Measurements from ENCODE around the gene TTC33.
"Not testable (repeated sequence)": the region's sequence is repeated elsewhere in the genome, so short reads cannot be mapped to it uniquely, and the experiment has no call there.

The TTC33 gene

GRCh38 chr5:40651201-40651600 lies 104.6 kb downstream of the TTC33 start:
- no peak for DNase-seq

- DNase-seq = no peak
Measured at GRCh38 chr5:40649463-40650030, 106.2 kb downstream of the TTC33 start.

- DNase-seq = no peak
Measured at GRCh38 chr5:40648150-40648549, 107.6 kb downstream of the TTC33 start.

- DNase-seq = no peak
Measured at GRCh38 chr5:40646266-40646665, 109.5 kb downstream of the TTC33 start.

- DNase-seq = not testable (repeated sequence)
Measured at GRCh38 chr5:40639531-40639930, 116.2 kb downstream of the TTC33 start.

DNA sequence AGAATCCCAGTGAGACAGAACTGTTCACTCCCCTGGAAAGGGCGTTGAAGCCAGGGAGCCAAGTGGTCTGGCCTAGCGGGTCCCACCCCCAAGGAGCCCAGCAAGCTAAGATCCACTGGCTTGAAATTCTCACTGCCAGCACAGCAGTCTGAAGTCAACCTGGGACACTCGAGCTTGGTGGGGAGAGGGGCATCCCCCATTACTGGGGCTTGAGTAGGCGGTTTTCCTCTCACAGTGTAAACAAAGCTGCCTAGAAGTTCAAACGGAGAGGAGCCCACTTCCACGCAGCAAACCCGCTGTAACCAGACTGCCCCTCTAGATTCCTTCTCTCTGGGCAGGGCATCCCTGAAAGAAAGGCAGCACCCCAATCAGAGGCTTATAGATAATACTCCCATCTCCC lies 121.2 kb downstream of the TTC33 start:
- DNase-seq = no peak

DNA sequence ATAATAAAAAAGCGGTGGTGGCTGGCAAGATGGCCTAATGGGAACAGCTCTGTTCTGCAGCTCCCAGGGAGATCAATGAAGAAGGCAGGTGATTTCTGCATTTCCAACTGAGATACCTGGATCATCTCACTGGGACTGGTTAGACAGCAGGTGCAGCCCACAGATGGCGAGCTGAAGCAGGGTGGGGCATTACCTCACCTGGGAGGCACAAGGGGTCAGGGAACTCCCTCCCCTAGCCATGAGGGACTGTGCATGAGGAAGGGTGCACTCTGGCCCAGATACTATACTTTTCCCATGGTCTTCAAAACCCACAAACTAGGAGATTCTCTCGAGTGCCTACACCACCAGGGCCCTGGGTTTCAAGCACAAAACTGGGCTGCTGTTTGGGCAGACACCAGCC lies 121.6 kb downstream of the TTC33 start:
- DNase-seq = no peak

DNA sequence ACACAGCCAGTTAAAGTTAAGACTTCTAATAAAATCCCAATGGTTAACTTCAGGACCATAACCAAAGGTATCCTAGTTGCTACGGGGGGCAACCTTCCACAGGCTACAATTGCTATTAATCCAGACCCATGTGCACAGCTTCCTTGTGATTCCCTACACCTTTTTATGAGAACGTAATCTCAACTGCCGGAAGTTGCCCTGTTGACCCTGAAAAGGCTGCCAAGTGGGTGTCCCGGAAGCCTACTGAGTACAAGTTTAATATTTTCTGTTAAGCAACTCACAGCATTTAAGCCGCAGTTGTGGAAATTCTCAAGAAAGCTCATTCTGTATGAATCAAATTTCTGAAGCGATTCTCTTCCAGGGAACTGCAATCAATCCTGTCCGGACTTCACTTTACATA lies 124.5 kb downstream of the TTC33 start:
- DNase-seq = no peak

GRCh38 chr5:40630126-40630525 lies 125.6 kb downstream of the TTC33 start:
- no peak for DNase-seq

DNA sequence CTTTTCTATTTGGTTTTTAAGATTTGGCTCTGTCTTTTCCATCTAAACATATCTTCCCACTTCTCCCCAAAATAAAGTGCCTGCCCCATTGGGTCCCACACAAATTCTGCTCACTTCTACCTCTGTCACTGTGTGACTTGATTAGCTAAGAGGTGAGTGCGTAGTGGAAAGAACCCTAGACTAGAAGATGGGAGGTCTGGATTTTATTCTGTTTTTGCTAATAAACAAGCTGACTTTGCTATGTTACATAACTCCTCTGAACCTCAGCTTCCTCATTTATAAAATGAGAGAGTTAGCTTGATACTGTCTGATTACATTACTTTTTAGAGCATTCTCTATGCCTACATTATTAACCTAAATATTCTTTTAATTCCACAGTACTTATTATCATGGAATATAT lies 127.4 kb downstream of the TTC33 start:
- no peak for DNase-seq

DNA sequence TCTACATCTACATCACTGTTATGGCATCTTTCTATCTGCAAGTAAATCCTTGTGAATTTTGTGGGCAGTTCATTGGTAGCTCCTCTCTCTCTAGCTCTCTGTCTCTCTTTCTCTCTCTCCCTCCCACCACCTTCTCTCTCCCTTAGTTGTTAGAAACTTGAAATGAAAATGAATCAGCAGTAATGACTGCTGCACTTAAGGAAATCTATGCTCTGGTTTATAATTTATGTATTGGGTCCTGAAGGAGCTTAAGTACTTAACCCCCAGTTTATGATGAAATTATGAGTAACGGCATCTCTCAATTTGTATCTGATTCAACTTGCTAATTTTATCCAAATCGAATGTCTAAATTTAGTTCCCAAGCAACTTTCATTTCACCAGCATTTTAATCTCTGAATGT lies 128.1 kb downstream of the TTC33 start:
- no peak for DNase-seq

DNA sequence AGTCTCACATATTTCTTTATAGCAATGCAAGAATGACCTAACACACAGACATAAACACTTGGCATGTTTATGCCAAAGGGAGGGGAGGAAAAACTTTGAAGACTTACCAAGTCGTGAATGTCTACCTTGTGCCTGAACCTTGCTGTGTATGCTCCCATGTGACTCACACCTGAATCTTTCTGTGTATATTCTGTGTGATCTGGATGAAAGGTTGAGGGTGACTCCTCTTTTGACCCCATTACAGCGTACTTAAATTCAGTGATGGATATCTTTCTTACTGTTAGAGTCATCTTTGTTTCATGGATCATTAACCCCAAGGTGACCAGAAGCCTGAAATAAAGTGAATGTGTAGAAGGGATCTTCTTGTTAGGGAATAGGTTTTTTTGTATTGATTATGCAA lies 129.0 kb downstream of the TTC33 start:
- DNase-seq = no peak

GRCh38 chr5:40623480-40624420 lies 132.0 kb downstream of the TTC33 start:
- no peak for DNase-seq

GRCh38 chr5:40622463-40623252 lies 133.1 kb downstream of the TTC33 start:
- DNase-seq = no peak

DNA sequence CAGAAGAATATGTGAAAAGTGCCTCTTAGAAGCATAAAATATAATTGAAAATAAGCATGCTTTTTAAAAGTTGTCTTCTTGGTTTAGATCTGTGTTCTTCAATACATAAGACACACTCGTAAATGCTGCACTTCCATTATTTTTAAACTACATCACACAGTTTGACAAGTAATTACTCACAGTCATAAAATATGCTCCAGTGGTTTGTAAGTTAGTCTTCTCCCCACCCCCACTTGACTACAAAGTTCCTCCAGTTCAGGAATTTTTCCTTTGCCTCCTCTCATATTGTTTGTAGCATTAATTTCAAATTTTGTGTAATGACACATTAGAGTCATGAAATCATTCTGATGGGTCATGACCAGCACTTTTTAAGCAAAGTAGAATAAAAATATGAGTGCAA lies 136.3 kb downstream of the TTC33 start:
- DNase-seq = no peak

DNA sequence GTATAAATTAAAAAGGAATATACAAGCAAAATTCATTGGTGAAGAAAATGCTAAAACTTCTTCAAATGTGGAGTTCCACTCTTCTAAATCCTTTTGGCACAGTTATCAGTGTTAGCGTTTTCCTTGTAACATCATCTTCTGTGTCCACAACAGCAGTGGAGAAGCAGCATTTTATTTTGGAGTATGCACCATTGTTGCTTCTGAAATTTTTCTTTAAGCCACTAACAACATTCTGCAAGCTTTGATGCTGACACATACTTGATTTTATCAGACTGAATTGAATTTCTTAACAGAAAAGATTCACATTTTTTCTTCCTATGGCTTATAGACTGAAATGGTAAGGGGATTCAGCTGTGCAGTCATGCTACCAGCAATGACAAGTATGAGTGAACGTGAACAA lies 136.8 kb downstream of the TTC33 start:
- no peak for DNase-seq

- DNase-seq = no peak
Measured at GRCh38 chr5:40616781-40617180, 139.0 kb downstream of the TTC33 start.

GRCh38 chr5:40615586-40616170 lies 140.1 kb downstream of the TTC33 start:
- DNase-seq = peak; percentile 33

DNA sequence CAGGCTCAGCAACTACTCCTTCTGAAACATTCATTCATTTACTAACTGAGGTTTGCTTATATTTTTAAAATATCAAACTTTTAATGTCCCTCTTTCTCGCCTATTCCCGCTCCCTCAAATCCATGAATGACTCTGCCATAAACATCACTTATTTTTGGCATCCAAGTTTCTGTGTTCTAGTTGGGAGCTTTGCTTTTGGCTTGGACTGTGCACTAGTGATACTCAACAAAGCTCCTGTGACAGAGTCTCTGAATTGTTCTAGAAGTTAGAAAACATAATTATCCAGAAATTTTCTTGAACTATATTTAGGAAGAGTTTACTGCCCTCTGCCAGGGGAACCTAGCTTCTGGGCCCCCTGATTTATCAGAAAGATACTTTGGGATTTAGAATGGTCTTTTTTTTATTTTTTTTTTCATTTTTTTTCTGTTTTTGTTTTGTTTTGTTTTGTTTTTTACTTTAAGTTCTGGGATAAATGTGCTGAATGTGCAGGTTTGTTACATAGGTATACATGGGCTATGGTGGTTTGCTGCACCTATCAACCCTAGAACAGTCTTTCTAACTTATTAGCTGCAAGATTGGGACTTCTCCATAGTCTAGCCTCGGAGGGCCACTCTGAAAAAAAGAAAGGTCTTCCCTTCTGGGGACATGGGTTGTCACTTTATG lies 140.7 kb downstream of the TTC33 start:
- no peak for DNase-seq

DNA sequence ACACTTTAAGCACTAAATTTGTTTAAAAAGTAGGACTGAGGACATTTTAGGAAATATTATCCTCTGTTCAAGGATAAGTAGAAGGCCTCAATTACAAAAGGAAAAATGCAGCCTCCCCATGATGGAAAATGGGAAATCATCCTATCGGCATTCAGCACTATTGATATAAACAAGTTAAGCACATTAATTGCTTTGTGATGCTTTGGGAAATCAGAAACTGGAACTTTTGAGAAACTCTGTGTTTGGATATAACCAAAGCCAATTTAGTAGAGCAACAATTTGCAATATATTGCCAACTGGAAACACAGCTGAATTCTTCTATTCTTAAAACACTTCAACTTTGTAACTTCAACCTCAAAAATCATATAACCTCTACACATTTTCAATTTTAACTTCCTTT lies 141.3 kb downstream of the TTC33 start:
- no peak for DNase-seq

- no peak for DNase-seq
Measured at GRCh38 chr5:40607202-40607601, 148.6 kb downstream of the TTC33 start.

DNA sequence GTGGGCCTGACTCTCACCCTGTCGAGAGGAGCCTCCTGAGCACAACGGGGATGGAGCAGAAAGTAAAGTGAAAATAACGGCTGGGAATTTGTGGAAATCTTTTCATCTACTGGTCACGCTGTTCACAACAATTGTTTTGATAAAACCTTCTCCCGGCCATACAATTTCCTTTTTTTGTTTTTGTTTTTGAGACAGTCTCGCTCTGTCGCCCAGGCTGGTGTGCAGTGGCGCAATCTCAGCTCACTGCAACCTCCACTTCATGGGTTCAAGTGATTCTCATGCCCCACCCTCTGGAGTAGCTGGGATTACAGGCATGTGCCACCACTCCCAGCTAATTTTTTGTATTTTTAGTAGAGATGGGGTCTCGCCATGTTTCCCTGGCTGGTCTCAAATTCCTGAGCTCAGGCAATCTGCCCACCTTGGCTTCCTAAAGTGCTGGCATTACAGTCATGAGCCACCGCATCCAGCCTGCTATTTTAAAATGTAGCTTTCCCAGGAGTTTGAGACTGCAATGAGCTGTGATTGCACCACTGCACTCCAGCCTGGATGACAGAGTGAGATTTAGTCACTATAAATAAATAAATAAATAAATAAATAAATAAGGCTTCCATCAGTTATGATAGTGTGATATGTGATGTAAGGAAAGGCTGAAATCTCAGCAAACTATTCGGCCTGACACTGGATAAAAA lies 149.5 kb downstream of the TTC33 start:
- DNase-seq = no peak
